ENCODE measurements around the gene LMBR1L.

GRCh38 chr12:49079793-49080192 lies 30.9 kb downstream of the LMBR1L start:
- no peak for TF ChIP-seq POLR2A (IDR thresholded peaks at IDR 0.05)
- TF ChIP-seq CTCF (IDR thresholded peaks at IDR 0.05), result no peak

Data from breast epithelium (tissue), 3 donors.